HepG2 (cell line): ENCODE measurements around the gene E2F1. TPM values are rescaled to one million over a fixed set of nuclear protein-coding genes. Genes with fewer than 3 reads are reported as not detected.

Experiments
- EEA1 ChIP-seq: sonication (generic); formaldehyde crosslinking; IDR thresholded peaks from 2 replicates; pipeline ENCODE4 v1.5.1; 2020; ENCODE audit warnings: mild to moderate bottlenecking, missing genetic modification reagents, borderline replicate concordance
- ESRRA ChIP-seq: sonication (generic); formaldehyde crosslinking; IDR thresholded peaks from 2 replicates; pipeline ENCODE4 v1.5.1; 2020; ENCODE audit warnings: mild to moderate bottlenecking, low read depth, missing genetic modification reagents
- HIVEP1 ChIP-seq: sonication (generic); formaldehyde crosslinking; IDR thresholded peaks from 2 replicates; pipeline ENCODE4 v1.4.0; 2020; ENCODE audit warnings: mild to moderate bottlenecking, missing genetic modification reagents
- IRF1 ChIP-seq: sonication (generic); formaldehyde crosslinking; IDR thresholded peaks from 2 replicates; pipeline ENCODE4 v1.4.0; 2020; ENCODE audit warnings: low read depth, mild to moderate bottlenecking, missing genetic modification reagents
- MEF2D ChIP-seq: sonication (generic); formaldehyde crosslinking; IDR thresholded peaks from 2 replicates; pipeline ENCODE4 v1.5.1; 2020; ENCODE audit warnings: mild to moderate bottlenecking, missing genetic modification reagents
- ZFAT ChIP-seq: sonication (generic); formaldehyde crosslinking; conservative IDR thresholded peaks from 2 replicates; pipeline ENCODE4 v1.8.1; 2023; ENCODE audit warnings: missing genetic modification reagents, inconsistent platforms
- ZNF382 ChIP-seq: sonication (generic); formaldehyde crosslinking; IDR thresholded peaks from 2 replicates; pipeline ENCODE4 v1.5.0; 2020; ENCODE audit warnings: missing genetic modification reagents, mild to moderate bottlenecking, borderline replicate concordance
- ZNF674 ChIP-seq: sonication (generic); formaldehyde crosslinking; IDR thresholded peaks from 2 replicates; pipeline ENCODE4 v1.5.0; 2020; ENCODE audit warnings: low read depth, mild to moderate bottlenecking, missing genetic modification reagents
- ZNF879 ChIP-seq: sonication (generic); formaldehyde crosslinking; IDR thresholded peaks from 2 replicates; pipeline ENCODE4 v1.8.1; 2023; ENCODE audit warnings: missing genetic modification reagents
- polyA plus RNA-seq, 8 experiments: library from polyadenylated mRNA; depleted of rRNA in 3 of 8; stranded (reverse) in 7 of 8; unstranded in 1 of 8; fragments of >200 nt; fragmentation: Illumina TruSeq in 4 of 8; extraction: Trizol in 4 of 8; gene quantifications; 2 replicates each; pipeline versions ENCODE4 v1.2.1 to v1.2.3, GENCODE V29; 2011 to 2016; ENCODE audit warnings: low read depth in 4 of 8, missing spikeins in 1 of 8, mixed read lengths in 1 of 8; ENCODE audit not compliant: insufficient read depth in 1 of 8
- total RNA-seq, 5 experiments: library from RNA; depleted of rRNA; stranded (reverse); fragments of >200 nt; fragmentation: Illumina TruSeq; extraction: Trizol; gene quantifications; 2 replicates each; pipeline ENCODE4 v1.2.3, GENCODE V29; 2016; ENCODE audit warnings: low read depth in 1 of 5
- TF ChIP-seq, protein P1 (sequence below): sonication (generic); formaldehyde crosslinking; IDR thresholded peaks from 2 replicates; pipeline ENCODE4 v1.5.0; 2020; ENCODE audit warnings: missing genetic modification reagents
- TF ChIP-seq, protein P2 (sequence below): IDR thresholded peaks from 2 replicates; pipeline ENCODE4 v1.6.1; 2016; ENCODE audit warnings: low read depth, borderline replicate concordance
- TF ChIP-seq, protein P3 (sequence below): sonication (generic); formaldehyde crosslinking; IDR thresholded peaks from 2 replicates; pipeline ENCODE4 v1.5.0; 2020; ENCODE audit warnings: missing genetic modification reagents
- TF ChIP-seq, protein P4 (sequence below): sonication (generic); formaldehyde crosslinking; IDR thresholded peaks from 2 replicates; pipeline ENCODE4 v1.4.0; 2020; ENCODE audit warnings: missing genetic modification reagents
- TF ChIP-seq, protein P5 (sequence below): sonication (generic); formaldehyde crosslinking; IDR thresholded peaks from 2 replicates; pipeline ENCODE4 v1.4.0; 2020; ENCODE audit warnings: missing genetic modification reagents, borderline replicate concordance

E2F1 gene
- total and polyA plus RNA-seq, 2 of the 13 experiments (the other 11 are each of a cell fraction or from before 2014, with no cell fraction given), result 25.5 to 39.4 TPM

GRCh38 chr20:33724439-33725094, 38.4 kb upstream of the E2F1 start (continued):
- TF ChIP-seq EEA1 (CRISPR knock-in tag), result no peak
- peak; percentile 74; the same call in 1 of the 2 replicates for TF ChIP-seq ESRRA (CRISPR knock-in tag)
- TF ChIP-seq, protein P1, sequence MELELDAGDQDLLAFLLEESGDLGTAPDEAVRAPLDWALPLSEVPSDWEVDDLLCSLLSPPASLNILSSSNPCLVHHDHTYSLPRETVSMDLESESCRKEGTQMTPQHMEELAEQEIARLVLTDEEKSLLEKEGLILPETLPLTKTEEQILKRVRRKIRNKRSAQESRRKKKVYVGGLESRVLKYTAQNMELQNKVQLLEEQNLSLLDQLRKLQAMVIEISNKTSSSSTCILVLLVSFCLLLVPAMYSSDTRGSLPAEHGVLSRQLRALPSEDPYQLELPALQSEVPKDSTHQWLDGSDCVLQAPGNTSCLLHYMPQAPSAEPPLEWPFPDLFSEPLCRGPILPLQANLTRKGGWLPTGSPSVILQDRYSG, result no peak
- no peak for TF ChIP-seq ZFAT (CRISPR knock-in tag)
- TF ChIP-seq IRF1 (CRISPR knock-in tag), result no peak
- TF ChIP-seq, protein P2, sequence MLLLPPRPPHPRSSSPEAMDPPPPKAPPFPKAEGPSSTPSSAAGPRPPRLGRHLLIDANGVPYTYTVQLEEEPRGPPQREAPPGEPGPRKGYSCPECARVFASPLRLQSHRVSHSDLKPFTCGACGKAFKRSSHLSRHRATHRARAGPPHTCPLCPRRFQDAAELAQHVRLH (CRISPR knock-in tag), result no peak; the same call in 1 of the 2 replicates
- no peak for TF ChIP-seq ZNF382 (CRISPR knock-in tag)
- no peak for TF ChIP-seq HIVEP1 (CRISPR knock-in tag)
- TF ChIP-seq ZNF674, result no peak
- no peak for TF ChIP-seq ZNF879 (CRISPR knock-in tag)
- TF ChIP-seq, protein P3, sequence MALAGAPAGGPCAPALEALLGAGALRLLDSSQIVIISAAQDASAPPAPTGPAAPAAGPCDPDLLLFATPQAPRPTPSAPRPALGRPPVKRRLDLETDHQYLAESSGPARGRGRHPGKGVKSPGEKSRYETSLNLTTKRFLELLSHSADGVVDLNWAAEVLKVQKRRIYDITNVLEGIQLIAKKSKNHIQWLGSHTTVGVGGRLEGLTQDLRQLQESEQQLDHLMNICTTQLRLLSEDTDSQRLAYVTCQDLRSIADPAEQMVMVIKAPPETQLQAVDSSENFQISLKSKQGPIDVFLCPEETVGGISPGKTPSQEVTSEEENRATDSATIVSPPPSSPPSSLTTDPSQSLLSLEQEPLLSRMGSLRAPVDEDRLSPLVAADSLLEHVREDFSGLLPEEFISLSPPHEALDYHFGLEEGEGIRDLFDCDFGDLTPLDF (CRISPR knock-in tag), result no peak
- TF ChIP-seq, protein P4, sequence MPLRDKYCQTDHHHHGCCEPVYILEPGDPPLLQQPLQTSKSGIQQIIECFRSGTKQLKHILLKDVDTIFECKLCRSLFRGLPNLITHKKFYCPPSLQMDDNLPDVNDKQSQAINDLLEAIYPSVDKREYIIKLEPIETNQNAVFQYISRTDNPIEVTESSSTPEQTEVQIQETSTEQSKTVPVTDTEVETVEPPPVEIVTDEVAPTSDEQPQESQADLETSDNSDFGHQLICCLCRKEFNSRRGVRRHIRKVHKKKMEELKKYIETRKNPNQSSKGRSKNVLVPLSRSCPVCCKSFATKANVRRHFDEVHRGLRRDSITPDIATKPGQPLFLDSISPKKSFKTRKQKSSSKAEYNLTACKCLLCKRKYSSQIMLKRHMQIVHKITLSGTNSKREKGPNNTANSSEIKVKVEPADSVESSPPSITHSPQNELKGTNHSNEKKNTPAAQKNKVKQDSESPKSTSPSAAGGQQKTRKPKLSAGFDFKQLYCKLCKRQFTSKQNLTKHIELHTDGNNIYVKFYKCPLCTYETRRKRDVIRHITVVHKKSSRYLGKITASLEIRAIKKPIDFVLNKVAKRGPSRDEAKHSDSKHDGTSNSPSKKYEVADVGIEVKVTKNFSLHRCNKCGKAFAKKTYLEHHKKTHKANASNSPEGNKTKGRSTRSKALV (CRISPR knock-in tag), result no peak
- TF ChIP-seq, protein P5, sequence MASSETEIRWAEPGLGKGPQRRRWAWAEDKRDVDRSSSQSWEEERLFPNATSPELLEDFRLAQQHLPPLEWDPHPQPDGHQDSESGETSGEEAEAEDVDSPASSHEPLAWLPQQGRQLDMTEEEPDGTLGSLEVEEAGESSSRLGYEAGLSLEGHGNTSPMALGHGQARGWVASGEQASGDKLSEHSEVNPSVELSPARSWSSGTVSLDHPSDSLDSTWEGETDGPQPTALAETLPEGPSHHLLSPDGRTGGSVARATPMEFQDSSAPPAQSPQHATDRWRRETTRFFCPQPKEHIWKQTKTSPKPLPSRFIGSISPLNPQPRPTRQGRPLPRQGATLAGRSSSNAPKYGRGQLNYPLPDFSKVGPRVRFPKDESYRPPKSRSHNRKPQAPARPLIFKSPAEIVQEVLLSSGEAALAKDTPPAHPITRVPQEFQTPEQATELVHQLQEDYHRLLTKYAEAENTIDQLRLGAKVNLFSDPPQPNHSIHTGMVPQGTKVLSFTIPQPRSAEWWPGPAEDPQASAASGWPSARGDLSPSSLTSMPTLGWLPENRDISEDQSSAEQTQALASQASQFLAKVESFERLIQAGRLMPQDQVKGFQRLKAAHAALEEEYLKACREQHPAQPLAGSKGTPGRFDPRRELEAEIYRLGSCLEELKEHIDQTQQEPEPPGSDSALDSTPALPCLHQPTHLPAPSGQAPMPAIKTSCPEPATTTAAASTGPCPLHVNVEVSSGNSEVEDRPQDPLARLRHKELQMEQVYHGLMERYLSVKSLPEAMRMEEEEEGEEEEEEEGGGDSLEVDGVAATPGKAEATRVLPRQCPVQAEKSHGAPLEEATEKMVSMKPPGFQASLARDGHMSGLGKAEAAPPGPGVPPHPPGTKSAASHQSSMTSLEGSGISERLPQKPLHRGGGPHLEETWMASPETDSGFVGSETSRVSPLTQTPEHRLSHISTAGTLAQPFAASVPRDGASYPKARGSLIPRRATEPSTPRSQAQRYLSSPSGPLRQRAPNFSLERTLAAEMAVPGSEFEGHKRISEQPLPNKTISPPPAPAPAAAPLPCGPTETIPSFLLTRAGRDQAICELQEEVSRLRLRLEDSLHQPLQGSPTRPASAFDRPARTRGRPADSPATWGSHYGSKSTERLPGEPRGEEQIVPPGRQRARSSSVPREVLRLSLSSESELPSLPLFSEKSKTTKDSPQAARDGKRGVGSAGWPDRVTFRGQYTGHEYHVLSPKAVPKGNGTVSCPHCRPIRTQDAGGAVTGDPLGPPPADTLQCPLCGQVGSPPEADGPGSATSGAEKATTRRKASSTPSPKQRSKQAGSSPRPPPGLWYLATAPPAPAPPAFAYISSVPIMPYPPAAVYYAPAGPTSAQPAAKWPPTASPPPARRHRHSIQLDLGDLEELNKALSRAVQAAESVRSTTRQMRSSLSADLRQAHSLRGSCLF, result no peak
- TF ChIP-seq MEF2D, result peak; percentile 50; the same call in 1 of the 2 replicates
